ENCODE data around the gene SESTD1. TPM values are rescaled to one million over a fixed set of nuclear protein-coding genes. Genes with fewer than 3 reads are reported as not detected.

SESTD1 gene
- total and polyA plus RNA-seq, 2 experiments from 2014 or later = 12.6 to 21.6 TPM

DNA sequence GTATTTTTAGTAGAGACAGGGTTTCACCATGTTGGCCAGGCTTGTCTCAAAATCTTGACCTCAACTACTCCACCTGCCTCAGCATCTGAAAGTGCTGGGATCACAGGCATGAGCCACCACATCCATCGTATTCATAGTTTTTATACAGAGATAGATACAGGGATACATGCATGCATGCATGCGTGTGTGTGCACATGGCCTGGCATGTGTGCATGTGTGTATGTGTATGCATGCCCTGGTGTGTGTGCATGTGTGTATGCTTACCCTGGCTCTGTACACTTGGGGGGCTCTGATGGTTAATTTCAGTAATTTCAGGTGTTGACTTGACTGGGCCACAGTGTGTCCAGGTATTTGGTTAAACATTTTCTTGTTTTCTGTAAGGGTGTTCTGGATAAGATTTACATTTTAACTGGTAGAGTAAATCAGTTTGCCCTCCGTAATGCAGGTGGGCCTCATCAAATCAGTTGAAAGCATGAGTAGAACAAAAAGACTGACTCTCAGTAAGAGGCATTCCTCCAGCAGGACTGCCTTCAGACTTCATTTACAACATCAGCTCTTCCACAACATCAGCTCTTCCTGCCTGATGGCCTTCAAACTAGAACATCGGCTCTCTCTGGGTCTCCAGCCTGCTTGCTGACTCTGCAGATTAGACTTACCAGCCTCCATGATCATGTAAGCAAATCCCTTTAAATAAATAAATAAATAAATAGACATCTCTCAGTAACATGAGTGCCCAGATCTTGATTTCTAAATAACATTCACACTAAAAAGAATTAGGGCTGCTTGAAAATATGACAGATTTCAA, 30.8 kb downstream of the SESTD1 start:
- Histone ChIP-seq H4K20me1 (replicated peaks; ENCODE audit: insufficient read depth) (no peaks in the 10 kb centered on the region), H3K4me1 (ENCODE audit: insufficient read depth) (peaks cover 13% of the 10 kb centered on the region), H3K79me2 (replicated peaks; ENCODE audit: insufficient read depth) (peaks cover 28% of the 10 kb centered on the region), H3K27ac (ENCODE audit: low read depth) (no peak overlapping the region), H3K9me2 (ENCODE audit: insufficient read depth) (no peaks in the 10 kb centered on the region), H3F3A (replicated peaks; ENCODE audit: low read depth) (no peaks in the 10 kb centered on the region), H3K27me3 (ENCODE audit: insufficient read depth) (no peaks in the 10 kb centered on the region), H2AFZ (no peak overlapping the region), H3K36me3 (ENCODE audit: insufficient read depth) (no peaks in the 10 kb centered on the region), H3K4me3 (no peak overlapping the region), H3K4me2 (no peak overlapping the region)
- Mint-ChIP-seq H3K27me3 (ENCODE audit: insufficient read depth, low read depth, poor library complexity) (no peaks in the 10 kb centered on the region), H3K4me1 (peaks cover 10% of the 10 kb centered on the region), H3K4me3 (no peak overlapping the region), H3K27ac (no peak overlapping the region), H3K36me3 (ENCODE audit: low read depth) (no peaks in the 10 kb centered on the region), H3K9me3 (no peaks in the 10 kb centered on the region)
- no peak for ATAC-seq
- DNase-seq (ENCODE audit: low spot score) = no peak
- TF ChIP-seq STAT1 (IDR thresholded peaks at IDR 0.05; ENCODE audit: unreplicated experiment) (no peak), JUNB (IDR thresholded peaks at IDR 0.05; ENCODE audit: unreplicated experiment) (no peak), EZH2phosphoT487 (IDR thresholded peaks at IDR 0.05; ENCODE audit: unreplicated experiment) (no peak), ZNF331 (CRISPR knock-in tag; IDR thresholded peaks at IDR 0.05; ENCODE audit: low read depth) (no peak), NANOG (IDR thresholded peaks at IDR 0.05; ENCODE audit: borderline replicate concordance) (no peak), CREB1 (CRISPR knock-in tag; IDR thresholded peaks at IDR 0.05; ENCODE audit: low read depth) (no peak), POLR2AphosphoS5 (IDR thresholded peaks at IDR 0.05; ENCODE audit: low read depth) (no peak), ZNF114 (CRISPR knock-in tag; IDR thresholded peaks at IDR 0.05) (no peak), EZH2 (IDR thresholded peaks at IDR 0.05; ENCODE audit: low read depth, unreplicated experiment) (no peak)
- TF ChIP-seq, protein P1, sequence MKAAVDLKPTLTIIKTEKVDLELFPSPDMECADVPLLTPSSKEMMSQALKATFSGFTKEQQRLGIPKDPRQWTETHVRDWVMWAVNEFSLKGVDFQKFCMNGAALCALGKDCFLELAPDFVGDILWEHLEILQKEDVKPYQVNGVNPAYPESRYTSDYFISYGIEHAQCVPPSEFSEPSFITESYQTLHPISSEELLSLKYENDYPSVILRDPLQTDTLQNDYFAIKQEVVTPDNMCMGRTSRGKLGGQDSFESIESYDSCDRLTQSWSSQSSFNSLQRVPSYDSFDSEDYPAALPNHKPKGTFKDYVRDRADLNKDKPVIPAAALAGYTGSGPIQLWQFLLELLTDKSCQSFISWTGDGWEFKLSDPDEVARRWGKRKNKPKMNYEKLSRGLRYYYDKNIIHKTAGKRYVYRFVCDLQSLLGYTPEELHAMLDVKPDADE (IDR thresholded peaks at IDR 0.05) = no peak
- TF ChIP-seq, protein P2, sequence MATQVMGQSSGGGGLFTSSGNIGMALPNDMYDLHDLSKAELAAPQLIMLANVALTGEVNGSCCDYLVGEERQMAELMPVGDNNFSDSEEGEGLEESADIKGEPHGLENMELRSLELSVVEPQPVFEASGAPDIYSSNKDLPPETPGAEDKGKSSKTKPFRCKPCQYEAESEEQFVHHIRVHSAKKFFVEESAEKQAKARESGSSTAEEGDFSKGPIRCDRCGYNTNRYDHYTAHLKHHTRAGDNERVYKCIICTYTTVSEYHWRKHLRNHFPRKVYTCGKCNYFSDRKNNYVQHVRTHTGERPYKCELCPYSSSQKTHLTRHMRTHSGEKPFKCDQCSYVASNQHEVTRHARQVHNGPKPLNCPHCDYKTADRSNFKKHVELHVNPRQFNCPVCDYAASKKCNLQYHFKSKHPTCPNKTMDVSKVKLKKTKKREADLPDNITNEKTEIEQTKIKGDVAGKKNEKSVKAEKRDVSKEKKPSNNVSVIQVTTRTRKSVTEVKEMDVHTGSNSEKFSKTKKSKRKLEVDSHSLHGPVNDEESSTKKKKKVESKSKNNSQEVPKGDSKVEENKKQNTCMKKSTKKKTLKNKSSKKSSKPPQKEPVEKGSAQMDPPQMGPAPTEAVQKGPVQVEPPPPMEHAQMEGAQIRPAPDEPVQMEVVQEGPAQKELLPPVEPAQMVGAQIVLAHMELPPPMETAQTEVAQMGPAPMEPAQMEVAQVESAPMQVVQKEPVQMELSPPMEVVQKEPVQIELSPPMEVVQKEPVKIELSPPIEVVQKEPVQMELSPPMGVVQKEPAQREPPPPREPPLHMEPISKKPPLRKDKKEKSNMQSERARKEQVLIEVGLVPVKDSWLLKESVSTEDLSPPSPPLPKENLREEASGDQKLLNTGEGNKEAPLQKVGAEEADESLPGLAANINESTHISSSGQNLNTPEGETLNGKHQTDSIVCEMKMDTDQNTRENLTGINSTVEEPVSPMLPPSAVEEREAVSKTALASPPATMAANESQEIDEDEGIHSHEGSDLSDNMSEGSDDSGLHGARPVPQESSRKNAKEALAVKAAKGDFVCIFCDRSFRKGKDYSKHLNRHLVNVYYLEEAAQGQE (IDR thresholded peaks at IDR 0.05; ENCODE audit: unreplicated experiment) = no peak
- TF ChIP-seq, protein P3, sequence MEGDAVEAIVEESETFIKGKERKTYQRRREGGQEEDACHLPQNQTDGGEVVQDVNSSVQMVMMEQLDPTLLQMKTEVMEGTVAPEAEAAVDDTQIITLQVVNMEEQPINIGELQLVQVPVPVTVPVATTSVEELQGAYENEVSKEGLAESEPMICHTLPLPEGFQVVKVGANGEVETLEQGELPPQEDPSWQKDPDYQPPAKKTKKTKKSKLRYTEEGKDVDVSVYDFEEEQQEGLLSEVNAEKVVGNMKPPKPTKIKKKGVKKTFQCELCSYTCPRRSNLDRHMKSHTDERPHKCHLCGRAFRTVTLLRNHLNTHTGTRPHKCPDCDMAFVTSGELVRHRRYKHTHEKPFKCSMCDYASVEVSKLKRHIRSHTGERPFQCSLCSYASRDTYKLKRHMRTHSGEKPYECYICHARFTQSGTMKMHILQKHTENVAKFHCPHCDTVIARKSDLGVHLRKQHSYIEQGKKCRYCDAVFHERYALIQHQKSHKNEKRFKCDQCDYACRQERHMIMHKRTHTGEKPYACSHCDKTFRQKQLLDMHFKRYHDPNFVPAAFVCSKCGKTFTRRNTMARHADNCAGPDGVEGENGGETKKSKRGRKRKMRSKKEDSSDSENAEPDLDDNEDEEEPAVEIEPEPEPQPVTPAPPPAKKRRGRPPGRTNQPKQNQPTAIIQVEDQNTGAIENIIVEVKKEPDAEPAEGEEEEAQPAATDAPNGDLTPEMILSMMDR (conservative IDR thresholded peaks at IDR 0.05; ENCODE audit: low read depth in 2 of 2) = no peak
- TF ChIP-seq, protein P4, sequence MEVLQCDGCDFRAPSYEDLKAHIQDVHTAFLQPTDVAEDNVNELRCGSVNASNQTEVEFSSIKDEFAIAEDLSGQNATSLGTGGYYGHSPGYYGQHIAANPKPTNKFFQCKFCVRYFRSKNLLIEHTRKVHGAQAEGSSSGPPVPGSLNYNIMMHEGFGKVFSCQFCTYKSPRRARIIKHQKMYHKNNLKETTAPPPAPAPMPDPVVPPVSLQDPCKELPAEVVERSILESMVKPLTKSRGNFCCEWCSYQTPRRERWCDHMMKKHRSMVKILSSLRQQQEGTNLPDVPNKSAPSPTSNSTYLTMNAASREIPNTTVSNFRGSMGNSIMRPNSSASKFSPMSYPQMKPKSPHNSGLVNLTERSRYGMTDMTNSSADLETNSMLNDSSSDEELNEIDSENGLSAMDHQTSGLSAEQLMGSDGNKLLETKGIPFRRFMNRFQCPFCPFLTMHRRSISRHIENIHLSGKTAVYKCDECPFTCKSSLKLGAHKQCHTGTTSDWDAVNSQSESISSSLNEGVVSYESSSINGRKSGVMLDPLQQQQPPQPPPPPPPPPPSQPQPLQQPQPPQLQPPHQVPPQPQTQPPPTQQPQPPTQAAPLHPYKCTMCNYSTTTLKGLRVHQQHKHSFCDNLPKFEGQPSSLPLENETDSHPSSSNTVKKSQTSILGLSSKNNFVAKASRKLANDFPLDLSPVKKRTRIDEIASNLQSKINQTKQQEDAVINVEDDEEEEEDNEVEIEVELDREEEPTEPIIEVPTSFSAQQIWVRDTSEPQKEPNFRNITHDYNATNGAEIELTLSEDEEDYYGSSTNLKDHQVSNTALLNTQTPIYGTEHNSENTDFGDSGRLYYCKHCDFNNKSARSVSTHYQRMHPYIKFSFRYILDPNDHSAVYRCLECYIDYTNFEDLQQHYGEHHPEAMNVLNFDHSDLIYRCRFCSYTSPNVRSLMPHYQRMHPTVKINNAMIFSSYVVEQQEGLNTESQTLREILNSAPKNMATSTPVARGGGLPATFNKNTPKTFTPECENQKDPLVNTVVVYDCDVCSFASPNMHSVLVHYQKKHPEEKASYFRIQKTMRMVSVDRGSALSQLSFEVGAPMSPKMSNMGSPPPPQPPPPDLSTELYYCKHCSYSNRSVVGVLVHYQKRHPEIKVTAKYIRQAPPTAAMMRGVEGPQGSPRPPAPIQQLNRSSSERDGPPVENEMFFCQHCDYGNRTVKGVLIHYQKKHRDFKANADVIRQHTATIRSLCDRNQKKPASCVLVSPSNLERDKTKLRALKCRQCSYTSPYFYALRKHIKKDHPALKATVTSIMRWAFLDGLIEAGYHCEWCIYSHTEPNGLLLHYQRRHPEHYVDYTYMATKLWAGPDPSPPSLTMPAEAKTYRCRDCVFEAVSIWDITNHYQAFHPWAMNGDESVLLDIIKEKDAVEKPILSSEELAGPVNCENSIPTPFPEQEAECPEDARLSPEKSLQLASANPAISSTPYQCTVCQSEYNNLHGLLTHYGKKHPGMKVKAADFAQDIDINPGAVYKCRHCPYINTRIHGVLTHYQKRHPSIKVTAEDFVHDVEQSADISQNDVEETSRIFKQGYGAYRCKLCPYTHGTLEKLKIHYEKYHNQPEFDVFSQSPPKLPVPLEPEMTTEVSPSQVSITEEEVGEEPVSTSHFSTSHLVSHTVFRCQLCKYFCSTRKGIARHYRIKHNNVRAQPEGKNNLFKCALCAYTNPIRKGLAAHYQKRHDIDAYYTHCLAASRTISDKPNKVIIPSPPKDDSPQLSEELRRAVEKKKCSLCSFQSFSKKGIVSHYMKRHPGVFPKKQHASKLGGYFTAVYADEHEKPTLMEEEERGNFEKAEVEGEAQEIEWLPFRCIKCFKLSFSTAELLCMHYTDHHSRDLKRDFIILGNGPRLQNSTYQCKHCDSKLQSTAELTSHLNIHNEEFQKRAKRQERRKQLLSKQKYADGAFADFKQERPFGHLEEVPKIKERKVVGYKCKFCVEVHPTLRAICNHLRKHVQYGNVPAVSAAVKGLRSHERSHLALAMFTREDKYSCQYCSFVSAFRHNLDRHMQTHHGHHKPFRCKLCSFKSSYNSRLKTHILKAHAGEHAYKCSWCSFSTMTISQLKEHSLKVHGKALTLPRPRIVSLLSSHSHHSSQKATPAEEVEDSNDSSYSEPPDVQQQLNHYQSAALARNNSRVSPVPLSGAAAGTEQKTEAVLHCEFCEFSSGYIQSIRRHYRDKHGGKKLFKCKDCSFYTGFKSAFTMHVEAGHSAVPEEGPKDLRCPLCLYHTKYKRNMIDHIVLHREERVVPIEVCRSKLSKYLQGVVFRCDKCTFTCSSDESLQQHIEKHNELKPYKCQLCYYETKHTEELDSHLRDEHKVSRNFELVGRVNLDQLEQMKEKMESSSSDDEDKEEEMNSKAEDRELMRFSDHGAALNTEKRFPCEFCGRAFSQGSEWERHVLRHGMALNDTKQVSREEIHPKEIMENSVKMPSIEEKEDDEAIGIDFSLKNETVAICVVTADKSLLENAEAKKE (CRISPR knock-in tag; IDR thresholded peaks at IDR 0.05) = no peak
